H9 (cell line): ENCODE results near the gene TNFAIP2. TPM values are rescaled to one million over a fixed set of nuclear protein-coding genes. Genes with fewer than 3 reads are reported as not detected.

Experiments used
- DNase-seq: peaks from one replicate; pipeline ENCODE4 v3.0.0-alpha.2; 2017
- H2AFZ ChIP-seq: one replicate; pipeline ENCODE4 v1.6.1; 2013; ENCODE audit warnings: mild to moderate bottlenecking, low read length, control low read depth, moderate library complexity
- H2AK5ac ChIP-seq: 2 replicates; pipeline ENCODE4 v1.6.1; 2013; ENCODE audit warnings: low read length, control low read depth, mixed read lengths; ENCODE audit not compliant: insufficient read length
- H2BK120ac ChIP-seq: one replicate; pipeline ENCODE4 v1.6.1; 2013; ENCODE audit warnings: low read depth, mild to moderate bottlenecking, low read length, control low read depth, inconsistent platforms; ENCODE audit not compliant: poor library complexity, severe bottlenecking
- H2BK12ac ChIP-seq: 2 replicates; pipeline ENCODE4 v1.6.1; 2013; ENCODE audit warnings: low read length, control low read depth, mixed read lengths, low read depth; ENCODE audit not compliant: insufficient read length
- H2BK15ac ChIP-seq: 2 replicates; pipeline ENCODE4 v1.6.1; 2013; ENCODE audit warnings: low read depth, low read length, control low read depth
- H2BK20ac ChIP-seq: one replicate; pipeline ENCODE4 v1.6.1; 2013; ENCODE audit warnings: low read depth, mild to moderate bottlenecking, low read length, control low read depth, inconsistent platforms; ENCODE audit not compliant: poor library complexity, severe bottlenecking
- H2BK5ac ChIP-seq: 2 replicates; pipeline ENCODE4 v1.6.1; 2013; ENCODE audit warnings: low read length, control low read depth, mixed read lengths; ENCODE audit not compliant: insufficient read length
- H3K14ac ChIP-seq: 2 replicates; pipeline ENCODE4 v1.6.1; 2013; ENCODE audit warnings: low read length, control low read depth; ENCODE audit not compliant: insufficient read depth
- H3K18ac ChIP-seq: 2 replicates; pipeline ENCODE4 v1.6.1; 2013; ENCODE audit warnings: low read depth, mild to moderate bottlenecking, mixed read lengths, low read length, control low read depth; ENCODE audit not compliant: insufficient read length
- H3K23ac ChIP-seq: 2 replicates; pipeline ENCODE4 v1.6.1; 2013; ENCODE audit warnings: low read length, control low read depth, mixed read lengths, low read depth; ENCODE audit not compliant: insufficient read length
- H3K23me2 ChIP-seq: 2 replicates; pipeline ENCODE4 v1.6.1; 2013; ENCODE audit warnings: low read depth, mild to moderate bottlenecking, mixed read lengths, low read length, control low read depth; ENCODE audit not compliant: insufficient read length, poor library complexity, severe bottlenecking
- H3K27ac ChIP-seq: 2 replicates; pipeline ENCODE4 v1.5.1; 2013; ENCODE audit warnings: low read length, control low read depth, mixed read lengths, low read depth; ENCODE audit not compliant: insufficient read length
- H3K27me3 ChIP-seq: 2 replicates; pipeline ENCODE4 v1.6.1; 2013; ENCODE audit warnings: low read length, control low read depth, inconsistent platforms; ENCODE audit not compliant: insufficient read depth
- H3K4ac ChIP-seq: 2 replicates; pipeline ENCODE4 v1.6.1; 2013; ENCODE audit warnings: low read depth, mild to moderate bottlenecking, control low read depth, inconsistent platforms, low read length, moderate library complexity
- H3K4me1 ChIP-seq: 2 replicates; pipeline ENCODE4 v1.6.1; 2013; ENCODE audit warnings: low read length, control low read depth, inconsistent platforms; ENCODE audit not compliant: insufficient read depth
- H3K4me2 ChIP-seq: 2 replicates; pipeline ENCODE4 v1.6.1; 2013; ENCODE audit warnings: low read length, control low read depth, mixed read lengths; ENCODE audit not compliant: insufficient read length, insufficient read depth
- H3K56ac ChIP-seq: 2 replicates; pipeline ENCODE4 v1.6.1; 2013; ENCODE audit warnings: low read depth, mild to moderate bottlenecking, mixed read lengths, low read length, control low read depth; ENCODE audit not compliant: insufficient read length
- H3K79me1 ChIP-seq: 2 replicates; pipeline ENCODE4 v1.6.1; 2013; ENCODE audit warnings: low read depth, mild to moderate bottlenecking, moderate library complexity, low read length, control low read depth, inconsistent platforms; ENCODE audit not compliant: insufficient read depth, poor library complexity, severe bottlenecking
- H3K79me2 ChIP-seq: 2 replicates; pipeline ENCODE4 v1.6.1; 2013; ENCODE audit warnings: low read length, control low read depth, inconsistent platforms; ENCODE audit not compliant: insufficient read depth
- H3K9ac ChIP-seq: 2 replicates; pipeline ENCODE4 v1.6.1; 2013; ENCODE audit warnings: low read length, control low read depth, mixed read lengths; ENCODE audit not compliant: insufficient read length; ENCODE audit errors: extremely low read depth
- H3K9me3 ChIP-seq: one replicate; pipeline ENCODE4 v1.6.1; 2013; ENCODE audit warnings: low read depth, low read length, inconsistent platforms; ENCODE audit not compliant: control insufficient read depth
- H3T11ph ChIP-seq: one replicate; pipeline ENCODE4 v1.6.1; 2013; ENCODE audit warnings: mild to moderate bottlenecking, low read length, control low read depth, inconsistent platforms
- H4K20me1 ChIP-seq: one replicate; pipeline ENCODE4 v1.6.1; 2013; ENCODE audit not compliant: control insufficient read depth, insufficient read length, insufficient read depth
- H4K5ac ChIP-seq: 2 replicates; pipeline ENCODE4 v1.6.1; 2013; ENCODE audit warnings: low read depth, mild to moderate bottlenecking, mixed read lengths, low read length, control low read depth; ENCODE audit not compliant: insufficient read length
- H4K8ac ChIP-seq: replicated peaks from 2 replicates; pipeline ENCODE4 v1.6.1; 2013; ENCODE audit warnings: low read length, control low read depth, mixed read lengths, low read depth; ENCODE audit not compliant: insufficient read length
- H4K91ac ChIP-seq: 2 replicates; pipeline ENCODE4 v1.6.1; 2013; ENCODE audit warnings: low read depth, mild to moderate bottlenecking, moderate library complexity, mixed read lengths, low read length, control low read depth; ENCODE audit not compliant: insufficient read length
- H3K27ac Mint-ChIP-seq, 3 experiments: 2 replicates in 2 of 3; 3 replicates in 1 of 3; pipeline ENCODE4 v1.8.0; 2020 to 2021; ENCODE audit warnings: mixed read lengths in 3 of 3, mild to moderate bottlenecking in 1 of 3, moderate library complexity in 1 of 3
- H3K27me3 Mint-ChIP-seq: 2 replicates; pipeline ENCODE4 v1.8.0; 2021; ENCODE audit warnings: low read depth, mild to moderate bottlenecking, moderate library complexity, mixed read lengths
- H3K36me3 Mint-ChIP-seq, 3 experiments: 2 replicates in 2 of 3; 3 replicates in 1 of 3; pipeline ENCODE4 v1.8.0; 2020 to 2021; ENCODE audit warnings: low read depth in 3 of 3, mixed read lengths in 3 of 3; ENCODE audit not compliant: insufficient read depth in 1 of 3
- H3K4me1 Mint-ChIP-seq, 2 experiments: 2 replicates each; pipeline ENCODE4 v1.8.0; 2020; ENCODE audit warnings: mixed read lengths in 2 of 2
- H3K4me3 Mint-ChIP-seq, 2 experiments: 2 replicates in 1 of 2; 3 replicates in 1 of 2; pipeline ENCODE4 v1.8.0; 2020 to 2021; ENCODE audit warnings: mild to moderate bottlenecking in 2 of 2, mixed read lengths in 2 of 2, moderate library complexity in 1 of 2
- H3K9me3 Mint-ChIP-seq, 2 experiments: 2 replicates in 1 of 2; 3 replicates in 1 of 2; pipeline ENCODE4 v1.8.0; 2020; ENCODE audit warnings: mild to moderate bottlenecking in 2 of 2, mixed read lengths in 2 of 2, moderate library complexity in 1 of 2
- CTCF ChIP-seq: fragments of 200-600 bp; sonication (generic); conservative IDR thresholded peaks from 3 replicates; pipeline ENCODE4 v1.8.0; 2021; ENCODE audit warnings: antibody characterized with exemption, mild to moderate bottlenecking
- WGBS: extraction: QIAGEN DNeasy Blood & Tissue Kit; methylation state at CpG from one replicate; pipeline ENCODE4 v1.1.7; 2013; ENCODE audit warnings: missing lambda C conversion rate, low lambda C conversion rate, mixed read lengths; ENCODE audit not compliant: insufficient read length; ENCODE audit errors: extremely low coverage; 5-methylcytosine and 5-hydroxymethylcytosine counted together
- total RNA-seq: library from RNA; stranded (reverse); gene quantifications from 2 replicates; pipeline ENCODE4 v1.2.1, GENCODE V29; 2021

TNFAIP2 gene
- total RNA-seq, 1 experiment from 2014 or later = 29.3 TPM

- WGBS = no CpG with 5 or more reads among the region's 20 CpGs
- H3K56ac ChIP-seq = no peak overlapping the region
These were observed 18.9 kb upstream of the TNFAIP2 start for GRCh38 chr14:103104389-103104653.

More at GRCh38 chr14:103104389-103104653, 18.9 kb upstream of the TNFAIP2 start:
- H2AFZ ChIP-seq = no peak overlapping the region
- H3K27me3 Mint-ChIP-seq = peaks cover 33% of the 10 kb centered on the region
- no peak overlapping the region for H3K23ac ChIP-seq
- H4K91ac ChIP-seq = no peak overlapping the region
- no peaks in the 10 kb centered on the region for H3K79me2 ChIP-seq
- H2BK20ac ChIP-seq = no peak overlapping the region
- H2AK5ac ChIP-seq = no peak overlapping the region
- H2BK5ac ChIP-seq = no peak overlapping the region
- H3K4ac ChIP-seq = no peak overlapping the region
- no peak overlapping the region for H3K14ac ChIP-seq
- H3K4me3 Mint-ChIP-seq = no peak overlapping the region
- no peak overlapping the region for H3K27ac ChIP-seq
- no peaks in the 10 kb centered on the region; the same call in 1 of the 2 replicates for H3K4me1 ChIP-seq
- no peaks in the 10 kb centered on the region for H3K23me2 ChIP-seq
- no peak for DNase-seq
- no peak overlapping the region for H3T11ph ChIP-seq
- no peaks in the 10 kb centered on the region; a peak in 1 of 7 replicates for H3K36me3 Mint-ChIP-seq
- no peaks in the 10 kb centered on the region for H3K9me3 ChIP-seq
- no peak overlapping the region for H2BK12ac ChIP-seq
- TF ChIP-seq CTCF = no peak
- no peaks in the 10 kb centered on the region for H3K79me1 ChIP-seq
- H4K8ac ChIP-seq = no peak overlapping the region
- no peak overlapping the region for H3K9ac ChIP-seq
- no peak overlapping the region for H2BK15ac ChIP-seq
- H3K4me1 Mint-ChIP-seq = peaks cover 14 to 33% of the 10 kb centered on the region in 2 experiments
- no peaks in the 10 kb centered on the region for H4K20me1 ChIP-seq
- H3K9me3 Mint-ChIP-seq = no peaks in the 10 kb centered on the region
- H3K4me2 ChIP-seq = no peak overlapping the region
- no peak overlapping the region for H2BK120ac ChIP-seq
- no peak overlapping the region for H4K5ac ChIP-seq
- H3K18ac ChIP-seq = no peak overlapping the region
- H3K27me3 ChIP-seq = no peaks in the 10 kb centered on the region
- H3K27ac Mint-ChIP-seq = no peak overlapping the region
